Kidney glomerular epithelial cell (primary cell): Measurements from ENCODE around the gene ISL2.
"Not testable (repeated sequence)": the region's sequence is repeated elsewhere in the genome, so short reads cannot be mapped to it uniquely, and the experiment has no call there.

Experiments
- DNase-seq: peaks from one replicate; lab custom pipeline; 2025; lab: John Stamatoyannopoulos, UW

The ISL2 gene

GRCh38 chr15:76336254-76337058 lies at the start of gene ISL2:
Gene ISL2, plus strand, starts transcription at chr15:76336773. Its CDS starts 111 bp downstream, at chr15:76336884.
- DNase-seq = peak; percentile 26

DNA sequence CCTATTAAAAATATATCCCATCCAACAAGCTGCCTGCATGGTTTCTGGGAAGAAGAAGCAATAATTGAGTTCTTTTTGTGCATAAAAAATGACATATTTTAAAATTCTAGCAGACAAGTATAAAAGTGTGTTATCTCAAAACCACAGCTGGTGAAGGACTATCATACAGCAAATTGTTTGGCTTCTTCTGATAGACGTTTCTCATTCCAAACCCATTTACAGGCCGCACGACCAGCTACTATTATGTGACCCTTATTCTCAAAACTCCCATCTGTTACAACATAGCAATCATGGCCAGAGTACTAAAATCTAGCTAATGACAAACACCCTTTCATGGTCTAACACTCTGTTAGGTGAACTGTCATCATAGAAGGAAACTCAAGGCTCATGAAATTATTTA lies 47.0 kb upstream of the ISL2 start:
- no peak for DNase-seq

- DNase-seq = no peak
Observed at GRCh38 chr15:76293361-76293760, 43.2 kb upstream of the ISL2 start.

GRCh38 chr15:76294463-76294862 lies 42.1 kb upstream of the ISL2 start:
- not testable (repeated sequence) for DNase-seq

DNA sequence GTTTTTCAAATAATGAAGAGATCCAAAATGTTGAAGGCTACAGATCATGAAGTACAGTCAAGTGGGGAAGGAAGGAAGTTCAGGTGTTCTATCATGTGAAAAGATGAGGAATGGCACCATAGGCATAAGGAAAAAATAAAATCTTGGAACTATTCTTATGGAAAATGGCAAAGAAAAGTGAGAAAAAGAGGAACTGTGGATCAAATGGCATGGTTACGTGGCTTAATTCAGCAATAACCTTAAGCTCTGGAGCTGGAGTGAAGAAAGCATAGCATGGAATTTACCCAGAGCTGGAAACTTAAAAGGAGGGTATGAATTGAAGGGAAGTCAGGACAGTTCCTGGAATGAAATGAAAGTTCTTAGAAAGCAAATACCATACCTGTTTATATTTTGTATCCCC lies 39.7 kb upstream of the ISL2 start:
- DNase-seq = no peak

DNA sequence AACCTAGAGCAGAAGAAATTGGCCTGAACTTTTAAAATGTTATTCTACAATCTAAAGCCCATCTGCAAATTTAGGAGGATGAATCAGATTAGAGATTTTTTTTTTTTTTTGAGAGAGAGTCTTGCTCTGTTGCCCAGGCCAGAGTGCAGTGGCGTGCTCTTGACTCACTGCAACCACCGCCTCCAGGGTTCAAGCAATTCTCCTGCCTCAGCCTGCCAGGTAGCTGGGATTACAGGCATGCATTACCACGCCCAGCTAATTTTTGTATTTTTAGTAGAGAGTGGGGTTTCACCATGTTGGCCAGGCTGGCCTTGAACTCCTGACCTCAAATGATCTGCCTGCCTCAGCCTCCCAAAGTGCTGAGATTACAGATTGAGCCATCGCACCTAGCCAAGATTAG lies 38.6 kb upstream of the ISL2 start:
- DNase-seq = not testable (repeated sequence)

DNA sequence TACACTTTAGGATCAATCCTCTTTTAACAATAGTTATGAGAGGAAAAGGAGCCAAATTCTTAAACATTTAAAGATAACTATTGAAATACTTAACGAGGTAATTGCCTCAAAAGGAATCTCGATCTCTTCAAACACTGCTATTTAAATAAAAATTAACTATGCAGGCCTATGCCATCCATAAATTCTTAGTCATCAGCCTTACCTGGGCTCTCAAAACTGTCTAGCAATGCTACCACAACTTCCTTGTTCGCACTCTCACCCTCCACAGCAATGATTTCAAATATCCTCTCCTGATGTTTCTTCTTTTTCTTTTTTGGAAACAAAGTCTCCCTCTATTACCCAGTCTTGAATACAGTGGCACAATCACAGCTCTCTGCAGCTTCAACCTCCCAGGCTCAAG lies 37.6 kb upstream of the ISL2 start:
- no peak for DNase-seq

- DNase-seq = no peak
Observed at GRCh38 chr15:76299786-76300185, 36.8 kb upstream of the ISL2 start.

GRCh38 chr15:76303909-76304308 lies 32.7 kb upstream of the ISL2 start:
- DNase-seq = no peak

- no peak for DNase-seq
Observed at GRCh38 chr15:76309601-76310330, 26.8 kb upstream of the ISL2 start.

- no peak for DNase-seq
Observed at GRCh38 chr15:76310475-76311099, 26.0 kb upstream of the ISL2 start.

- DNase-seq = peak; percentile 97
Observed at GRCh38 chr15:76311100-76311953, 25.2 kb upstream of the ISL2 start, which contains the start of gene ETFA. Gene ETFA, minus strand, starts transcription at chr15:76311469. Its CDS starts 81 bp downstream, at chr15:76311388.

DNA sequence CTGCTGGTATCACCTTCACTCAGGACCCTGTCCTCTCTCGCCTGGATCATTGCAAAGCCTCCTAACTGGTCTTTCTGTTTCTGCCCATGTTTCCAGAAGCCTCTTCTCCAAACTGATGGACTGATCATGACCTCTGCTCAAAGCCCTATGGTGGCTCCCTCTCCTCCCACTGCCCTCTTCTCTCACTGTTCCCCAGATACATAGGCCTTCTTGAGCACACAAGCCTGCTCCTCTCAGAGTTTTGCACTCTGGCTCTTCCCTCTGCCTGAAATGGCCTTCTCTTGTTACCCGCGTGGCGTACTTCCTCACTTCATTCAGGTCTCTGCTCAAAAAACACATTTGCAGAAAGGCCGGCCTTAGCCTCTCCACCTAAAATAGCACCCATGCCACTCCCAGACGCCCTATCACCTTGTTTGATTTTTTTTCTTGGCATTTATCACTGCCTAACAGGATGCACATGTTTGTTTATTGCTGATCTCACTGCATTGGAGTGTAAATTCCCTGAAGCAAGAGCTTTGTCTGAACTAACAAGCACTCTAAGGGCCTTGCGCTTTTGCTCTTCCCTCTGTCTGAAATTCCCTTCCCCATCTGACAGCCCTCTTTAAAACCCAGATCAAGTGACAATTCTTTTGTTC lies 23.9 kb upstream of the ISL2 start:
- DNase-seq = no peak

- not testable (repeated sequence) for DNase-seq
Observed at GRCh38 chr15:76313175-76313567, 23.4 kb upstream of the ISL2 start.

DNA sequence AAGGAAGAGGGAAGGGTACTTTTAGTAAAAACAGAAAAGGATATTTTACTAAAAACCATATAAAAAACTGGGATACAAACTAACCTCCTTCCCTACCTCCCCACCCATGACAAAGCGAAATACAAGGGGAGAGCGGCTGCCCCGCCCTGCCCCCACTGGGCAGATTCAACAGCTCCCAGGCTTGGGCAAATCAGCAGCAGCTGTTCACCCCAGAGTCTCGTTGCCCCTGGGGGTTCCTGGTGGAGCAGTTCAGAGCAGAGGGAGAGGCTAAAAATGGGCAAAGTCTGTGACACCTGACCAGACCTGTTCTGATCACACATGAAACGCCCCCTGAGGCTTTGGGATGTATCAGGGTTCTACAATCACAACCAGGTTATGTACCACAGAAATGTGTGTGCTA lies 22.8 kb upstream of the ISL2 start:
- DNase-seq = no peak

GRCh38 chr15:76320012-76320411 lies 16.6 kb upstream of the ISL2 start:
- no peak for DNase-seq

DNA sequence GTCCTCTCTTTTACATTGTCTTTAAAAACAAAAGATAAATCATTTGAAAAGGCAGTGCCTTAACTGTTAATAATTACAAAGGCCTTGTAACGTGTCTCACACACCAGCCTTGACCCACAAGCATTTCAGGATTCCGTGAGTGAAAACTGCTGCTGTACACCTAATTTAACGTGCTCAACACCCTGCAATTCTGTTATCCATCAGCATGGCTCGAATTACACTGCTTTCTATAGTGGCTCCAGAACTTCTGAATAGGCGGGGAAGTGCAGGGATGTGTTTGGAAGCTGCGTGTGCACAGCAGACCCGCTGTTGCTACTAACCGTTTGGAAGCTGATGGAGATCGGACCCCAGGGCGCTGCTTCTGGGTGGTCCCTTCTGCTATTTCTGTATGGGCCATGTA lies 15.4 kb upstream of the ISL2 start:
- no peak for DNase-seq

DNA sequence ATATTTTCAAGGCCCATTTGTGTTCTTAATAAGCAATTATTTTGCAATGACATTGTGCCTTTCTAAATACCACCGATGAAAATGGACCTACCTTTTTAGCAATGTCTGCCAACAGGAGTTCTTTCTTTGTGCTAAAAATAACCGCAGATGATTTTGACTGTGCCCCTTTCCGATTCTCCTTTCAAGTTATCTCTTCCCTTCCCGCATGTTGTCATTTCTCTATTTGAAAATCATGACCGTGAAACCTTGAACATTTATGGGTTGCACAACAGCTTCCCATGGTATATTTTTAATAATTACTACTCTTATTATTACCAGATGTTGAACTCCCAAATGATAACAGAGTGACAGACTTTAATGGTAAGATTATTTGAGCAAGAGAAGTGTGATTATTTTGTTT lies 15.0 kb upstream of the ISL2 start:
- DNase-seq = no peak

- DNase-seq = no peak
Observed at GRCh38 chr15:76324066-76324465, 12.5 kb upstream of the ISL2 start.

GRCh38 chr15:76325704-76326103 lies 10.9 kb upstream of the ISL2 start:
- no peak for DNase-seq
